Upper lobe of left lung (tissue), 6 donors: ENCODE data around the gene FGF12. TPM values are rescaled to one million over a fixed set of nuclear protein-coding genes. Genes with fewer than 3 reads are reported as not detected.

Experiments
- ATAC-seq, 2 donors: fragments of 200-7000 bp; cut with Tn5 transposase; one replicate each; pipeline ENCODE4 v1.9.1; 2022; ENCODE audit warnings: mild to moderate bottlenecking in 2 of 2, moderate library complexity in 2 of 2; ENCODE audit not compliant: low FRiP score in 2 of 2
- DNase-seq, 2 donors: peaks; one replicate each; pipeline ENCODE4 v3.0.0-alpha.2; 2019 to 2020
- H3K27ac ChIP-seq, 4 donors: fragments of 200-600 bp; sonication (generic); one replicate each; pipeline ENCODE4 v1.5.1; 2016 to 2019
- H3K27me3 ChIP-seq, 4 donors: fragments of 200-600 bp; sonication (generic); one replicate each; pipeline ENCODE4 v1.5.1; 2017 to 2019
- H3K36me3 ChIP-seq, 4 donors: fragments of 200-600 bp; sonication (generic); one replicate each; pipeline ENCODE4 v1.5.1; 2016 to 2019
- H3K4me1 ChIP-seq, 4 donors: fragments of 200-600 bp; sonication (generic); one replicate each; pipeline ENCODE4 v1.5.1; 2018 to 2019
- H3K4me3 ChIP-seq, 4 donors: fragments of 200-600 bp; sonication (generic); one replicate each; pipeline ENCODE4 v1.5.1; 2017 to 2019; ENCODE audit warnings: mild to moderate bottlenecking in 2 of 4, moderate library complexity in 1 of 4
- H3K9me3 ChIP-seq, 4 donors: fragments of 200-600 bp; sonication (generic); one replicate each; pipeline ENCODE4 v1.5.1; 2018 to 2019
- EP300 ChIP-seq, 4 donors: sonication (generic); formaldehyde crosslinking; IDR thresholded peaks; one replicate each; pipeline ENCODE4 v1.5.1; 2017; ENCODE audit warnings: antibody characterized with exemption in 4 of 4, control low read depth in 2 of 4
- POLR2A ChIP-seq, 4 donors: fragments of 450-650 bp; IDR thresholded peaks; one replicate each; pipeline ENCODE4 v1.5.1; 2016 to 2017; ENCODE audit warnings: antibody characterized with exemption in 4 of 4, mild to moderate bottlenecking in 2 of 4
- POLR2AphosphoS5 ChIP-seq, 2 donors: sonication (generic); formaldehyde crosslinking; IDR thresholded peaks; one replicate each; pipeline ENCODE4 v1.5.1; 2017; ENCODE audit warnings: antibody characterized with exemption in 2 of 2
- WGBS, 2 donors: methylation state at CpG; one replicate each; pipeline ENCODE4 v1.1.5; 2017 to 2018; 5-methylcytosine and 5-hydroxymethylcytosine counted together
- total RNA-seq, 6 donors: library from RNA; depleted of rRNA in 4 of 6; stranded (reverse); fragments of >200 nt in 4 of 6; gene quantifications; one replicate each; pipeline versions ENCODE4 v1.1.0 to v1.2.1, GENCODE V29; 2016 to 2021
- TF ChIP-seq, protein P1 (sequence below), 6 experiments: fragments of 450-650 bp in 4 of 6; fragments of 200-600 bp in 2 of 6; sonication (generic) in 2 of 6; IDR thresholded peaks; one replicate each; pipeline ENCODE4 v1.5.1; 2016 to 2019; ENCODE audit warnings: antibody characterized with exemption in 6 of 6
- donor health status: DM: no; HTN: no; CAD: no; lungs with moderate emphysema.
- donor health status: DM: no; HTN: yes; CAD: no; lungs with severe emphysema.

The FGF12 gene
- total RNA-seq, 6 donors from 2014 or later = 0.83 to 5.3 (median 2.2) TPM

DNA sequence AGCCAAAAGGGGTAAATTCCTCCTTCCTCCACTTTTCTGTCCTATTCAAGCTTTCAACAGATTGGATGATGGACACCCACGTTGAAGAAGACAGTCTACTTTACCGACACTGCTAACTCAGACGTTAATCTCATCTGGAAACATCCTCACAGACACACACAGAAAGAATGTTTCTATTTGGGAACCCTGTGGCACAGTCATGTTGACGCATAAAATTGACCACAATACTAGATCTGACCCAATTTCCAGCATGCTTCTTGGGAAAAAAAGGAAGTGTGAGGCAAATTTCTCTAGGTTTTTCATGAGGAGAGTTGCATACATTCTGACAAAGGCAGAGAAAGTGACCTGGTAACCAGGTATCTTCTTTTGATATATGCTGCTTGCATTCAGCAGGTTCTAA, 594.1 kb downstream of the FGF12 start:
- DNase-seq = no peak
- no peak for ATAC-seq
- Histone ChIP-seq H3K36me3 (no peaks in the 10 kb centered on the region), H3K4me3 (no peak overlapping the region), H3K27ac (no peak overlapping the region), H3K9me3 (no peaks in the 10 kb centered on the region), H3K4me1 (no peaks in the 10 kb centered on the region), H3K27me3 (no peaks in the 10 kb centered on the region)
- 84 to 89% methylated on average over 4 of the region's 4 CpGs for WGBS, 2 donors
- TF ChIP-seq, protein P1, sequence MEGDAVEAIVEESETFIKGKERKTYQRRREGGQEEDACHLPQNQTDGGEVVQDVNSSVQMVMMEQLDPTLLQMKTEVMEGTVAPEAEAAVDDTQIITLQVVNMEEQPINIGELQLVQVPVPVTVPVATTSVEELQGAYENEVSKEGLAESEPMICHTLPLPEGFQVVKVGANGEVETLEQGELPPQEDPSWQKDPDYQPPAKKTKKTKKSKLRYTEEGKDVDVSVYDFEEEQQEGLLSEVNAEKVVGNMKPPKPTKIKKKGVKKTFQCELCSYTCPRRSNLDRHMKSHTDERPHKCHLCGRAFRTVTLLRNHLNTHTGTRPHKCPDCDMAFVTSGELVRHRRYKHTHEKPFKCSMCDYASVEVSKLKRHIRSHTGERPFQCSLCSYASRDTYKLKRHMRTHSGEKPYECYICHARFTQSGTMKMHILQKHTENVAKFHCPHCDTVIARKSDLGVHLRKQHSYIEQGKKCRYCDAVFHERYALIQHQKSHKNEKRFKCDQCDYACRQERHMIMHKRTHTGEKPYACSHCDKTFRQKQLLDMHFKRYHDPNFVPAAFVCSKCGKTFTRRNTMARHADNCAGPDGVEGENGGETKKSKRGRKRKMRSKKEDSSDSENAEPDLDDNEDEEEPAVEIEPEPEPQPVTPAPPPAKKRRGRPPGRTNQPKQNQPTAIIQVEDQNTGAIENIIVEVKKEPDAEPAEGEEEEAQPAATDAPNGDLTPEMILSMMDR (IDR thresholded peaks at IDR 0.05) = no peak
- TF ChIP-seq POLR2A (IDR thresholded peaks at IDR 0.05) = no peak
- no peak for TF ChIP-seq EP300 (IDR thresholded peaks at IDR 0.05)
- no peak for TF ChIP-seq POLR2AphosphoS5 (IDR thresholded peaks at IDR 0.05)

DNA sequence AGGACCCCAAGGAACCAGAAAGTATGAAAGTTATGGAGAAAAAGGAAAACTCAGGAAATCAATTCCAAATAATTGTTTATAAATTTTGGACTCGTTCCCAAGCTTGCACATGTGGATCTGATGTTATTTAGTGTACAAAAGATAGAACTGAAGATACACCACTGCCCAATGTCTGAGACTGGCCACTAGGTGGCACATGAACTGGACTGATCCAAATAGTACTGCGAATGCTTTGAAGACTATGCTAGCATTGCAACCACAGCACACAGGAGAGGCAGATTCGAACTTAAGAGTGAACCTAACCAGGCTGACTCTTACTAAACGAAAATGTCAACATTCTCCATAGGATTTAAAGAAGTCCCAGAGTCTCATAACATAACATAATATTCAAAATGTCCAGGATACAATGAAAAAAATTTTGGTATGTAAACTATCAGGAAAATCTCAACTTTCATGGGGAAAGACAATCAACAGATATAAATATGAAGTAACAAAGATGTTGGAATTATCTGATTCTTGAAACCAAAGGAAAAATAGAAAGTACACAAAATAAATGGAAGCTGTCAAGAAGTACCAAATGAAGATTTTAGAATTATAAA, 596.7 kb downstream of the FGF12 start:
- DNase-seq (peak in 1 of 2 donors; percentile 34), ATAC-seq (peak; percentile 65 to 72)
- H3K9me3 ChIP-seq = no peaks in the 10 kb centered on the region
- no peaks in the 10 kb centered on the region for H3K4me1 ChIP-seq
- H3K27me3 ChIP-seq = no peaks in the 10 kb centered on the region
- TF ChIP-seq, protein P1 (IDR thresholded peaks at IDR 0.05) = peak; percentile 17 to 63 (median 56)
- no peak for TF ChIP-seq POLR2A (IDR thresholded peaks at IDR 0.05)
- TF ChIP-seq EP300 (IDR thresholded peaks at IDR 0.05) = no peak
- TF ChIP-seq POLR2AphosphoS5 (IDR thresholded peaks at IDR 0.05) = no peak
- no peak overlapping the region for H3K4me3 ChIP-seq
- WGBS, 2 donors = 23 to 26% methylated on average over 4 of the region's 4 CpGs
- H3K36me3 ChIP-seq = no peaks in the 10 kb centered on the region
- no peak overlapping the region for H3K27ac ChIP-seq

DNA sequence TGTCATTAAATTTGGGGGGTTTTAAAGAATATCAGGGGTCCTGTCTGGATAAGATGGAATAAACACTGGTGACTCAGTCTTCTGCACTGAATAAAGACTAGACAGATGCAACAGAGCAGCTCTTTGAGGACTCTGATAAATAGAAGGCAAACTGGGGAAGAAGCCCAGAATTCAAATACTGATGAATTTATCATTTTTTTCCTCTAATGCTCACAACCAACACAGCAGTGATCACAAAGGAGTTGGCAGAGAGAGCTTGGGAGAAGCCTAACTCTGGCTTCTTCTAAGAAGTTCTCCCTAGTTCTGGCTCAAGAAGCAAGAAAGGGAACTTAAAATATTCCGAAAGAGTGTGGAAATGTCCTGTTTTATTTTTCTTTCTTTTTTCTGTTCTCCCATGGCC, 597.8 kb downstream of the FGF12 start:
- DNase-seq = no peak
- ATAC-seq = no peak
- H3K4me3 ChIP-seq = no peak overlapping the region
- H3K36me3 ChIP-seq = no peaks in the 10 kb centered on the region
- TF ChIP-seq, protein P1 (IDR thresholded peaks at IDR 0.05) = no peak
- TF ChIP-seq POLR2AphosphoS5 (IDR thresholded peaks at IDR 0.05) (no peak), EP300 (IDR thresholded peaks at IDR 0.05) (no peak), POLR2A (IDR thresholded peaks at IDR 0.05) (no peak)
- no peaks in the 10 kb centered on the region for H3K27me3 ChIP-seq
- WGBS, 2 donors = 81 to 89% methylated on average over 1 of the region's 1 CpG
- H3K9me3 ChIP-seq = no peaks in the 10 kb centered on the region
- H3K4me1 ChIP-seq = no peaks in the 10 kb centered on the region
- no peak overlapping the region for H3K27ac ChIP-seq

DNA sequence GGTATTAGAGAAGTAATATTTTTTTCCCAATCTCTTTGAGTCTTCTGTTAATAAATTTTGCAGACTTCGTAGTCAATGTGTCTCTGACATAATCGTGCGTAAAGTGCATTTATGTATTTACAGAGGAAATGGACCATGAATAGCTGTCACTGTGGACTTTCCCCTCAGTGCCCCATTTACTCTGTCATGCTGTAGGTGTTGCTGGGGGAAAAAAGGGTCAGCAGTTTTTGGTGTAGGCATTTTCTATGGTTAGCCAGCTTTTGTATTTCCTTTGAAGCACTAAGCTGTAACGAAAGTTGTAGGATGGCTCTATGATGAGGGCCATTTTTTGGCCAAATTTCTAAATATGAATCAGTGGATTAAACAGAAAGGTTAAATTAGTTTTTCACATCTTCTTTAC, 598.4 kb downstream of the FGF12 start:
- 47 to 64% methylated on average over 4 of the region's 4 CpGs for WGBS, 2 donors
- no peak for ATAC-seq
- DNase-seq = no peak

More for the DNA sequence above, 598.4 kb downstream of the FGF12 start:
- H3K4me1 ChIP-seq = no peaks in the 10 kb centered on the region
- H3K27me3 ChIP-seq = no peaks in the 10 kb centered on the region
- no peak overlapping the region for H3K27ac ChIP-seq
- no peaks in the 10 kb centered on the region for H3K36me3 ChIP-seq
- H3K4me3 ChIP-seq = no peak overlapping the region
- TF ChIP-seq POLR2A (IDR thresholded peaks at IDR 0.05) = no peak
- TF ChIP-seq, protein P1 (IDR thresholded peaks at IDR 0.05) = no peak
- no peak for TF ChIP-seq POLR2AphosphoS5 (IDR thresholded peaks at IDR 0.05)
- no peak for TF ChIP-seq EP300 (IDR thresholded peaks at IDR 0.05)
- no peaks in the 10 kb centered on the region for H3K9me3 ChIP-seq
